Mesothelial cell of epicardium (in vitro differentiated cells): ENCODE results near the gene LRCOL1. TPM values are rescaled to one million over a fixed set of nuclear protein-coding genes. Genes with fewer than 3 reads are reported as not detected.

Experiments
- DNase-seq, 2 experiments: peaks; one replicate each; pipeline ENCODE4 v3.0.0; 2021; ENCODE audit warnings: low spot score in 2 of 2; ENCODE audit not compliant: unreplicated experiment in 2 of 2
- H3K27ac Mint-ChIP-seq: 2 replicates; pipeline ENCODE4 v1.8.0; 2021; ENCODE audit warnings: mixed read lengths
- H3K27me3 Mint-ChIP-seq: 2 replicates; pipeline ENCODE4 v1.8.0; 2021; ENCODE audit warnings: low read depth, mixed read lengths
- H3K36me3 Mint-ChIP-seq: 2 replicates; pipeline ENCODE4 v1.8.0; 2021; ENCODE audit warnings: mixed read lengths
- H3K4me1 Mint-ChIP-seq: 2 replicates; pipeline ENCODE4 v1.8.0; 2021; ENCODE audit warnings: mixed read lengths
- H3K4me3 Mint-ChIP-seq: 2 replicates; pipeline ENCODE4 v1.8.0; 2021; ENCODE audit warnings: mild to moderate bottlenecking, moderate library complexity, mixed read lengths
- H3K9me3 Mint-ChIP-seq: 2 replicates; pipeline ENCODE4 v1.8.0; 2021; ENCODE audit warnings: mixed read lengths
- CTCF ChIP-seq: fragments of 200-600 bp; sonication (generic); IDR thresholded peaks from one replicate; pipeline ENCODE4 v1.5.0; 2021; ENCODE audit warnings: antibody characterized with exemption; ENCODE audit not compliant: unreplicated experiment
- total RNA-seq: library from RNA; stranded (reverse); gene quantifications from 3 replicates; pipeline ENCODE4 v1.2.1, GENCODE V29; 2021

The LRCOL1 gene
- total RNA-seq, 1 donor from 2014 or later = not detected

- Mint-ChIP-seq H3K4me3 (peak overlapping the region; percentile 8), H3K36me3 (peaks cover 21% of the 10 kb centered on the region), H3K4me1 (peaks cover 4% of the 10 kb centered on the region), H3K27ac (no peak overlapping the region), H3K27me3 (peaks cover 53% of the 10 kb centered on the region), H3K9me3 (no peaks in the 10 kb centered on the region)
- no peak for DNase-seq
- no peak for TF ChIP-seq CTCF
These were observed 27.6 kb downstream of the LRCOL1 start for GRCh38 chr12:132582582-132583410.

- no peak for TF ChIP-seq CTCF
- peaks cover 22% of the 10 kb centered on the region for H3K36me3 Mint-ChIP-seq
- no peak overlapping the region for H3K27ac Mint-ChIP-seq
- H3K9me3 Mint-ChIP-seq = no peaks in the 10 kb centered on the region
- peak overlapping the region; percentile 28 for H3K4me3 Mint-ChIP-seq
- H3K4me1 Mint-ChIP-seq = peaks cover 4% of the 10 kb centered on the region
- no peak for DNase-seq
- peaks cover 47% of the 10 kb centered on the region for H3K27me3 Mint-ChIP-seq
These were observed 28.3 kb downstream of the LRCOL1 start for GRCh38 chr12:132582058-132582420.

- Mint-ChIP-seq H3K9me3 (no peaks in the 10 kb centered on the region), H3K4me1 (peaks cover 4% of the 10 kb centered on the region), H3K27me3 (peaks cover 46% of the 10 kb centered on the region), H3K27ac (no peak overlapping the region), H3K4me3 (no peak overlapping the region), H3K36me3 (peaks cover 22% of the 10 kb centered on the region)
- no peak for TF ChIP-seq CTCF
- DNase-seq = no peak
These were observed 28.9 kb downstream of the LRCOL1 start for GRCh38 chr12:132581348-132582057.

GRCh38 chr12:132580701-132581292 lies 29.6 kb downstream of the LRCOL1 start:
- no peaks in the 10 kb centered on the region for H3K9me3 Mint-ChIP-seq
- H3K27ac Mint-ChIP-seq = no peak overlapping the region
- no peak overlapping the region for H3K4me3 Mint-ChIP-seq
- no peak for TF ChIP-seq CTCF
- H3K4me1 Mint-ChIP-seq = peaks cover 4% of the 10 kb centered on the region
- H3K36me3 Mint-ChIP-seq = peaks cover 22% of the 10 kb centered on the region
- H3K27me3 Mint-ChIP-seq = peaks cover 38% of the 10 kb centered on the region
- DNase-seq = no peak

- Mint-ChIP-seq H3K4me1 (peaks cover 4% of the 10 kb centered on the region), H3K27ac (no peak overlapping the region), H3K36me3 (peaks cover 27% of the 10 kb centered on the region), H3K27me3 (peaks cover 29% of the 10 kb centered on the region), H3K4me3 (no peak overlapping the region), H3K9me3 (no peaks in the 10 kb centered on the region)
- no peak for DNase-seq
- TF ChIP-seq CTCF = no peak
These were observed 30.6 kb downstream of the LRCOL1 start for GRCh38 chr12:132579744-132580143.
